Osteoblast (primary cell): ENCODE results near the gene ING2. TPM values are rescaled to one million over a fixed set of nuclear protein-coding genes. Genes with fewer than 3 reads are reported as not detected.

Experiments
- DNase-seq: peaks from one replicate; pipeline ENCODE4 v3.0.0; 2011; ENCODE audit warnings: low spot score, mixed read lengths; ENCODE audit not compliant: insufficient read length; ENCODE audit errors: missing footprints
- H2AFZ ChIP-seq: 2 replicates; pipeline ENCODE4 v1.6.0; 2011; ENCODE audit warnings: mild to moderate bottlenecking, low read length
- H3K27ac ChIP-seq: 2 replicates; pipeline ENCODE4 v1.5.1; 2011; ENCODE audit warnings: mild to moderate bottlenecking, low read depth, low read length, moderate library complexity
- H3K27me3 ChIP-seq: 2 replicates; pipeline ENCODE4 v1.6.0; 2012; ENCODE audit warnings: mild to moderate bottlenecking, control low read depth, inconsistent platforms, low read length, moderate library complexity; ENCODE audit not compliant: insufficient read depth
- H3K36me3 ChIP-seq: 2 replicates; pipeline ENCODE4 v1.5.1; 2011; ENCODE audit warnings: mild to moderate bottlenecking, low read length, control low read depth, moderate library complexity; ENCODE audit not compliant: insufficient read depth
- H3K4me1 ChIP-seq: 2 replicates; pipeline ENCODE4 v1.5.1; 2011; ENCODE audit warnings: mild to moderate bottlenecking, low read length, control low read depth, moderate library complexity; ENCODE audit not compliant: insufficient read depth
- H3K4me2 ChIP-seq: 2 replicates; pipeline ENCODE4 v1.6.0; 2011; ENCODE audit warnings: mild to moderate bottlenecking, low read length; ENCODE audit not compliant: insufficient read depth
- H3K4me3 ChIP-seq: fragments of 200-600 bp; sonication (generic); 3 replicates; pipeline ENCODE4 v1.5.1; 2012; ENCODE audit warnings: mild to moderate bottlenecking, low read length, inconsistent platforms; ENCODE audit not compliant: insufficient read depth
- H3K79me2 ChIP-seq: 2 replicates; pipeline ENCODE4 v1.6.0; 2012; ENCODE audit warnings: mild to moderate bottlenecking, low read length, control low read depth, inconsistent platforms; ENCODE audit not compliant: insufficient read depth
- H3K9me3 ChIP-seq: 2 replicates; pipeline ENCODE4 v1.5.1; 2011; ENCODE audit warnings: low read depth, low read length, control low read depth
- H4K20me1 ChIP-seq: 2 replicates; pipeline ENCODE4 v1.6.0; 2012; ENCODE audit warnings: mild to moderate bottlenecking, low read length, control low read depth; ENCODE audit not compliant: insufficient read depth
- CTCF ChIP-seq: IDR thresholded peaks from 2 replicates; pipeline ENCODE4 v1.5.1; 2011; ENCODE audit warnings: mild to moderate bottlenecking, low read depth, low read length, moderate library complexity; ENCODE audit errors: extremely low read depth
- total RNA-seq: library from RNA; depleted of rRNA; stranded (reverse); fragments of >200 nt; gene quantifications from 2 replicates; pipeline ENCODE4 v1.2.3, GENCODE V29; 2012

Gene ING2
- total RNA-seq, 1 donor: 6.2 TPM

GRCh38 chr4:183504064-183504929 is 561 bp upstream of the ING2 start:
- peak; percentile 18 for TF ChIP-seq CTCF
- peak overlapping the region; percentile 90 for H3K4me3 ChIP-seq

GRCh38 chr4:183505611-183506388 is 942 bp downstream of the ING2 start:
- Histone ChIP-seq H3K36me3 (peaks cover 7% of the 10 kb centered on the region), H3K9me3 (no peaks in the 10 kb centered on the region), H3K27ac (peak overlapping the region; percentile 93), H3K4me3 (peak overlapping the region; percentile 90), H2AFZ (peak overlapping the region; percentile 90), H3K4me2 (peak overlapping the region; percentile 98), H4K20me1 (peaks cover 2% of the 10 kb centered on the region), H3K79me2 (peaks cover 63% of the 10 kb centered on the region), H3K27me3 (no peaks in the 10 kb centered on the region), H3K4me1 (peaks cover 13% of the 10 kb centered on the region)
- peak; percentile 95 for DNase-seq
- TF ChIP-seq CTCF: no peak

More at GRCh38 chr4:183504064-183504929, 561 bp upstream of the ING2 start:
- Histone ChIP-seq H3K36me3 (no peaks in the 10 kb centered on the region), H3K27me3 (no peaks in the 10 kb centered on the region), H4K20me1 (peaks cover 2% of the 10 kb centered on the region), H3K9me3 (no peaks in the 10 kb centered on the region), H3K4me1 (peaks cover 13% of the 10 kb centered on the region), H3K27ac (peak overlapping the region; percentile 93), H2AFZ (peak overlapping the region; percentile 98), H3K4me2 (peak overlapping the region; percentile 98), H3K79me2 (peaks cover 52% of the 10 kb centered on the region)
- peak; percentile 99 for DNase-seq

- H3K4me3 ChIP-seq: peak overlapping the region; percentile 90
- TF ChIP-seq CTCF: no peak
- H3K4me2 ChIP-seq: peak overlapping the region; percentile 98
- peaks cover 2% of the 10 kb centered on the region for H4K20me1 ChIP-seq
- H2AFZ ChIP-seq: peak overlapping the region; percentile 90
- H3K36me3 ChIP-seq: peaks cover 11% of the 10 kb centered on the region
- no peak for DNase-seq
- H3K9me3 ChIP-seq: no peaks in the 10 kb centered on the region
- H3K4me1 ChIP-seq: peaks cover 13% of the 10 kb centered on the region
- H3K27ac ChIP-seq: peak overlapping the region; percentile 93
- H3K27me3 ChIP-seq: no peaks in the 10 kb centered on the region
- H3K79me2 ChIP-seq: peaks cover 64% of the 10 kb centered on the region
These were observed 1.5 kb downstream of the ING2 start for GRCh38 chr4:183506389-183506735.
